ENCODE measurements around the gene SELL.
A peak's percentile ranks its signal among the peaks of the same experiment; 100 is the strongest.

SELL gene

GRCh38 chr1:169711469-169712308, at the start of gene SELL:
SELL (minus strand) TSS chr1:169711620; CDS start chr1:169711498, 122 bp downstream.
- Histone ChIP-seq H3K4me3 (ENCODE audit: low read length in 2 of 2) (peak within 1 kb of the TSS in 1 of 2 donors; percentile 42), H3K36me3 (ENCODE audit: control insufficient read depth in 2 of 2, insufficient read depth in 2 of 2, low read length in 2 of 2) (no peaks in the 10 kb centered on the region), H3K9ac (ENCODE audit: low read length in 2 of 2) (peak within 1 kb of the TSS in 1 of 2 donors; percentile 13), H3K4me1 (ENCODE audit: control insufficient read depth, insufficient read depth, low read length) (no peaks in the 10 kb centered on the region), H3K9me3 (ENCODE audit: control insufficient read depth in 2 of 2, low read length in 2 of 2) (no peaks in the 10 kb centered on the region), H3K27ac (ENCODE audit: low read length) (no peak within 1 kb of the TSS), H3K27me3 (ENCODE audit: control insufficient read depth in 1 of 2, insufficient read depth in 2 of 2, low read length in 2 of 2) (no peaks in the 10 kb centered on the region)

- H3K27ac ChIP-seq (ENCODE audit: low read length): no peak overlapping the region
- no peak overlapping the region for H3K9ac ChIP-seq (ENCODE audit: low read length in 2 of 2)
- H3K27me3 ChIP-seq (ENCODE audit: control insufficient read depth in 1 of 2, insufficient read depth in 2 of 2, low read length in 2 of 2): no peaks in the 10 kb centered on the region
- no peaks in the 10 kb centered on the region for H3K9me3 ChIP-seq (ENCODE audit: control insufficient read depth in 2 of 2, low read length in 2 of 2)
- H3K36me3 ChIP-seq (ENCODE audit: control insufficient read depth in 2 of 2, insufficient read depth in 2 of 2, low read length in 2 of 2): no peaks in the 10 kb centered on the region
- no peaks in the 10 kb centered on the region for H3K4me1 ChIP-seq (ENCODE audit: control insufficient read depth, insufficient read depth, low read length)
- H3K4me3 ChIP-seq (ENCODE audit: low read length in 2 of 2): no peak overlapping the region
Observed at GRCh38 chr1:169759038-169759437, 47.6 kb upstream of the SELL start.

GRCh38 chr1:169753549-169753948, 42.1 kb upstream of the SELL start:
- no peak overlapping the region for H3K4me3 ChIP-seq (ENCODE audit: low read length in 2 of 2)
- H3K27me3 ChIP-seq (ENCODE audit: control insufficient read depth in 1 of 2, insufficient read depth in 2 of 2, low read length in 2 of 2): no peaks in the 10 kb centered on the region
- H3K27ac ChIP-seq (ENCODE audit: low read length): no peak overlapping the region
- H3K9me3 ChIP-seq (ENCODE audit: control insufficient read depth in 2 of 2, low read length in 2 of 2): no peaks in the 10 kb centered on the region
- H3K4me1 ChIP-seq (ENCODE audit: control insufficient read depth, insufficient read depth, low read length): no peaks in the 10 kb centered on the region
- no peaks in the 10 kb centered on the region for H3K36me3 ChIP-seq (ENCODE audit: control insufficient read depth in 2 of 2, insufficient read depth in 2 of 2, low read length in 2 of 2)
- H3K9ac ChIP-seq (ENCODE audit: low read length in 2 of 2): no peak overlapping the region

- H3K27ac ChIP-seq (ENCODE audit: low read length): no peak overlapping the region
- no peaks in the 10 kb centered on the region for H3K4me1 ChIP-seq (ENCODE audit: control insufficient read depth, insufficient read depth, low read length)
- no peaks in the 10 kb centered on the region for H3K27me3 ChIP-seq (ENCODE audit: control insufficient read depth in 1 of 2, insufficient read depth in 2 of 2, low read length in 2 of 2)
- no peak overlapping the region for H3K4me3 ChIP-seq (ENCODE audit: low read length in 2 of 2)
- H3K9ac ChIP-seq (ENCODE audit: low read length in 2 of 2): no peak overlapping the region
- H3K36me3 ChIP-seq (ENCODE audit: control insufficient read depth in 2 of 2, insufficient read depth in 2 of 2, low read length in 2 of 2): no peaks in the 10 kb centered on the region
- H3K9me3 ChIP-seq (ENCODE audit: control insufficient read depth in 2 of 2, low read length in 2 of 2): no peaks in the 10 kb centered on the region
Observed at GRCh38 chr1:169750041-169750440, 38.6 kb upstream of the SELL start.

GRCh38 chr1:169746550-169746949, 35.1 kb upstream of the SELL start:
- no peak overlapping the region for H3K27ac ChIP-seq (ENCODE audit: low read length)
- no peak overlapping the region for H3K4me3 ChIP-seq (ENCODE audit: low read length in 2 of 2)
- no peaks in the 10 kb centered on the region for H3K36me3 ChIP-seq (ENCODE audit: control insufficient read depth in 2 of 2, insufficient read depth in 2 of 2, low read length in 2 of 2)
- no peaks in the 10 kb centered on the region for H3K4me1 ChIP-seq (ENCODE audit: control insufficient read depth, insufficient read depth, low read length)
- H3K9ac ChIP-seq (ENCODE audit: low read length in 2 of 2): no peak overlapping the region
- H3K27me3 ChIP-seq (ENCODE audit: control insufficient read depth in 1 of 2, insufficient read depth in 2 of 2, low read length in 2 of 2): no peaks in the 10 kb centered on the region
- H3K9me3 ChIP-seq (ENCODE audit: control insufficient read depth in 2 of 2, low read length in 2 of 2): no peaks in the 10 kb centered on the region

- Histone ChIP-seq H3K4me3 (ENCODE audit: low read length in 2 of 2) (no peak overlapping the region), H3K36me3 (ENCODE audit: control insufficient read depth in 2 of 2, insufficient read depth in 2 of 2, low read length in 2 of 2) (no peaks in the 10 kb centered on the region), H3K4me1 (ENCODE audit: control insufficient read depth, insufficient read depth, low read length) (no peaks in the 10 kb centered on the region), H3K9me3 (ENCODE audit: control insufficient read depth in 2 of 2, low read length in 2 of 2) (no peaks in the 10 kb centered on the region), H3K27ac (ENCODE audit: low read length) (no peak overlapping the region), H3K9ac (ENCODE audit: low read length in 2 of 2) (no peak overlapping the region), H3K27me3 (ENCODE audit: control insufficient read depth in 1 of 2, insufficient read depth in 2 of 2, low read length in 2 of 2) (no peaks in the 10 kb centered on the region)
Observed at GRCh38 chr1:169745015-169745861, 33.8 kb upstream of the SELL start.

GRCh38 chr1:169741666-169742394, 30.4 kb upstream of the SELL start:
- Histone ChIP-seq H3K9ac (ENCODE audit: low read length in 2 of 2) (no peak overlapping the region), H3K4me3 (ENCODE audit: low read length in 2 of 2) (no peak overlapping the region), H3K9me3 (ENCODE audit: control insufficient read depth in 2 of 2, low read length in 2 of 2) (no peaks in the 10 kb centered on the region), H3K27me3 (ENCODE audit: control insufficient read depth in 1 of 2, insufficient read depth in 2 of 2, low read length in 2 of 2) (no peaks in the 10 kb centered on the region), H3K27ac (ENCODE audit: low read length) (no peak overlapping the region), H3K36me3 (ENCODE audit: control insufficient read depth in 2 of 2, insufficient read depth in 2 of 2, low read length in 2 of 2) (no peaks in the 10 kb centered on the region), H3K4me1 (ENCODE audit: control insufficient read depth, insufficient read depth, low read length) (no peaks in the 10 kb centered on the region)

GRCh38 chr1:169739980-169740379, 28.6 kb upstream of the SELL start:
- no peaks in the 10 kb centered on the region for H3K36me3 ChIP-seq (ENCODE audit: control insufficient read depth in 2 of 2, insufficient read depth in 2 of 2, low read length in 2 of 2)
- H3K9me3 ChIP-seq (ENCODE audit: control insufficient read depth in 2 of 2, low read length in 2 of 2): no peaks in the 10 kb centered on the region
- H3K4me1 ChIP-seq (ENCODE audit: control insufficient read depth, insufficient read depth, low read length): no peaks in the 10 kb centered on the region
- no peak overlapping the region for H3K9ac ChIP-seq (ENCODE audit: low read length in 2 of 2)
- H3K27me3 ChIP-seq (ENCODE audit: control insufficient read depth in 1 of 2, insufficient read depth in 2 of 2, low read length in 2 of 2): no peaks in the 10 kb centered on the region
- no peak overlapping the region for H3K4me3 ChIP-seq (ENCODE audit: low read length in 2 of 2)
- H3K27ac ChIP-seq (ENCODE audit: low read length): no peak overlapping the region

GRCh38 chr1:169733924-169734323, 22.5 kb upstream of the SELL start, which contains the start of gene SELE:
SELE (minus strand) TSS chr1:169734079; CDS start chr1:169733612, 467 bp downstream.
- Histone ChIP-seq H3K4me3 (ENCODE audit: low read length in 2 of 2) (no peak within 1 kb of the TSS), H3K36me3 (ENCODE audit: control insufficient read depth in 2 of 2, insufficient read depth in 2 of 2, low read length in 2 of 2) (no peaks in the 10 kb centered on the region), H3K4me1 (ENCODE audit: control insufficient read depth, insufficient read depth, low read length) (no peaks in the 10 kb centered on the region), H3K27me3 (ENCODE audit: control insufficient read depth in 1 of 2, insufficient read depth in 2 of 2, low read length in 2 of 2) (peaks cover 0 to 2% of the 10 kb centered on the region in 2 donors), H3K27ac (ENCODE audit: low read length) (no peak within 1 kb of the TSS), H3K9ac (ENCODE audit: low read length in 2 of 2) (no peak within 1 kb of the TSS), H3K9me3 (ENCODE audit: control insufficient read depth in 2 of 2, low read length in 2 of 2) (no peaks in the 10 kb centered on the region)

GRCh38 chr1:169731446-169731845, 20.0 kb upstream of the SELL start:
- Histone ChIP-seq H3K4me1 (ENCODE audit: control insufficient read depth, insufficient read depth, low read length) (no peaks in the 10 kb centered on the region), H3K36me3 (ENCODE audit: control insufficient read depth in 2 of 2, insufficient read depth in 2 of 2, low read length in 2 of 2) (no peaks in the 10 kb centered on the region), H3K4me3 (ENCODE audit: low read length in 2 of 2) (no peak overlapping the region), H3K9me3 (ENCODE audit: control insufficient read depth in 2 of 2, low read length in 2 of 2) (no peaks in the 10 kb centered on the region), H3K9ac (ENCODE audit: low read length in 2 of 2) (no peak overlapping the region), H3K27me3 (ENCODE audit: control insufficient read depth in 1 of 2, insufficient read depth in 2 of 2, low read length in 2 of 2) (peaks cover 2 to 3% of the 10 kb centered on the region in 2 donors), H3K27ac (ENCODE audit: low read length) (no peak overlapping the region)

Measured in stomach smooth muscle (tissue), 2 donors.